ENCODE measurements around the gene TRMT2A.
A peak's percentile ranks its signal among the peaks of the same experiment; 100 is the strongest.

TRMT2A gene

DNA sequence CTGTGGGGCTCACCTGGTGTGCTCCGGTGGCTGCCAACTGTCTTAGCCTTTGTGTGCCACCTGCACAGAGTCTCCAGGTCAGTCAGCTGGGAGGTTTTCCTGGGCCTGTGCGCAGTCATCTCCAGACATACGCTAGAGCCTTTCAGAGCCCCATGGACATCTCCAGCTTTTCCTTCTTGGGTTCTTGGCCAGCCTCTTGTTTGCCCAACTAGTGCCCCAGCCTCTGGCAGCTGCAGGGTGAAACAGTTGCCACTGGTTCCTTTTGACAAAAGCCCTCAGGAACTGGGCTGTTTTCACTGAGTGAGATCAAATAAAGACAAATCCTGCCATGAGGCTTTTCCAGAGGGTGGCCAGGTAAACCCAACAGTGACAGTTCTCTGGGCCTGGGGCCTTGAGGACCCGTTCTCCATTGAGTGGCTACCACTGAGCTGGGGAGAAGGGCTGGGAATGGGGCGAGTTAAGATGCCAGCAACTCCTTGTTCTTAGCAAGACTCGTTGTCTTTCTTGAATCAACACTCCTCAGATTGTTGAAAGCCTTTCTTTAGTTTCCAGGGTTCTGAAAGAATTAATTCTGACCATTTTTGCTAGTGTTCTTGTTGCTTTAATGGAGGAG is 17.8 kb downstream of the TRMT2A start:
- DNase-seq: no peak

DNA sequence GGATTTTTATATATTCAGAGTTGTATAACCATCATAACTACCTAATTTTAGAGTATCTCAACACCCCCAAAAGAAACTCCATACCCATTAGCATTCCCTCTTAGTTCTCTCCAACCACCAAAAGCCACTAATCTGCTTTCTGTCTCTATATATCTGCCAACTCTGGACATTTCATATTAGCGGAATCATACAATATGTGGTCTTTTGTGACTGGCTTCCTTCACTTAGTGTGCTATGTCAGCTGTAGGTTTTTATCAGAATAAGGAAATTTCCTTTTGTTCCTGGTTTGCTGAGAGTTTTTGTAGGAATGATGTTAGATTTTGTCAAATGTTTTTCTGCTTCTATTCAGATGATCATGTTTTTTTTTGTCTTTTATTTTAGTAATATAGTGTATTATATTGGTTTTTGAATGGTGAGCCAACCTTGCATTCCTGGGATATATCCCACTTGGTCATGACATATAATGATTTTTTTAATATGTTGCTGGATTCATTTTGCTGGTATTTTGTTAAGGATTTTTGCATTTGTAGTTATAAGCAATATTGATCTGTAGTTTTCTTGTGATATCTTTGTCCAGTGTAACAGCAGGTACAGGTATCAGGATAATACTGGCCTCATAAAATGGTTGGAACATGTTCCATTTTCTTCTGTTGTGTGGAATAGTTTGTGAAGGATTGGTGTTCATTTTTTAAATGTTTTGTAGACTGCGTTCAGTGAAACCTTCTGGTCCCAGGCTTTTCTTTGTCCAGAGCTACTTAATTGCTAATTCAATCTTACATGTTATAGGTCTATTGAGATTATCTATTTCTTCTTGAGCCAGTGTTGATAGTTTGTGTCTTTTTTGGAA is 20.2 kb downstream of the TRMT2A start:
- no peak for DNase-seq

DNA sequence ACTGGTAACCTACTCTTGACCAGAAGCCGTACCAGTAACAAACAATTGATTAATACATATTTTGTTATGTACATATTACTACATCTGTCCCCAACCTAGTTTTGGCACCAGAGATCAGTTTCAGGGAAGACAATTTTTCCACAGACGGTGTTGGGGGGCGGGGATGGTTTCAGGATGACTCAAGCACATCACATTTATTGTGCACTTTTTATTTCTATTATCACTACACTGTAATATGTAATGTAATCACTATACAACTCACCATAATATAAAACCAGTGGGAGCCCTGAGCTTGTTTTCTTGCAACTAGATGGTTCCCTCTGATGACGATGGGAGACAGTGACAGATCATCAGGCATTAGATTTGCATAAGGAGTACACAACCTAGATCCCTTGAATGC is 21.5 kb downstream of the TRMT2A start:
- DNase-seq: peak in 1 of 2 experiments; percentile 49

DNA sequence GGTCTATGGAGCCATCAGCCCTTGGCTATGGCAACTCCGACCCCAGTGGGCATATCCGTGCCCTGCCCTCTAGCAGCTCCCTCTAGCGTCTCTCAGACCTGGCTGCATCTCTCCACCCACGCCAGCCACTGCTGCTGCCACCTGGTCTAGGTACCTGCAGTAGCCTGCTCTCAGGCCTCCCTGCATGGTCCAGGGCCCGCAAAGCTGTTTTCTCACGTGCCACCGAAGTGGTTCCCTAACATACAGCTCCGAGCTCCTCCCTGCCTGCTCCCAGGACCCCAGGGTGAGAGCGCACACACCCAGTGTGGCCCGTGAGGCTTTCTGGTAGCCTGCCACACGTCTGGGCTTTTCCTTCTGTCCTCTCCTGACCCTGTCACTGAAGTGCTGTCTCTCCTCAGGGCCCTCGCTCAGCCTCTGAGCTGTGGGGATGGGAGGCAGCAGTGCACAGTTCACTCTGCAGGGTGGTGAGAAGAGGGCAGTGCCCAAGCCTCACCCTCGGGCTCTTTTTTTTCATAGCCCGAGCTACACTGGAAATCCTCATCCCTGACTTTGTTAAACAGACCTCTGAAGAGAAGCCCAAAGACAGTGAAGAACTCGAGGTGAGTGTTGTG is 22.7 kb downstream of the TRMT2A start:
- no peak for DNase-seq

DNA sequence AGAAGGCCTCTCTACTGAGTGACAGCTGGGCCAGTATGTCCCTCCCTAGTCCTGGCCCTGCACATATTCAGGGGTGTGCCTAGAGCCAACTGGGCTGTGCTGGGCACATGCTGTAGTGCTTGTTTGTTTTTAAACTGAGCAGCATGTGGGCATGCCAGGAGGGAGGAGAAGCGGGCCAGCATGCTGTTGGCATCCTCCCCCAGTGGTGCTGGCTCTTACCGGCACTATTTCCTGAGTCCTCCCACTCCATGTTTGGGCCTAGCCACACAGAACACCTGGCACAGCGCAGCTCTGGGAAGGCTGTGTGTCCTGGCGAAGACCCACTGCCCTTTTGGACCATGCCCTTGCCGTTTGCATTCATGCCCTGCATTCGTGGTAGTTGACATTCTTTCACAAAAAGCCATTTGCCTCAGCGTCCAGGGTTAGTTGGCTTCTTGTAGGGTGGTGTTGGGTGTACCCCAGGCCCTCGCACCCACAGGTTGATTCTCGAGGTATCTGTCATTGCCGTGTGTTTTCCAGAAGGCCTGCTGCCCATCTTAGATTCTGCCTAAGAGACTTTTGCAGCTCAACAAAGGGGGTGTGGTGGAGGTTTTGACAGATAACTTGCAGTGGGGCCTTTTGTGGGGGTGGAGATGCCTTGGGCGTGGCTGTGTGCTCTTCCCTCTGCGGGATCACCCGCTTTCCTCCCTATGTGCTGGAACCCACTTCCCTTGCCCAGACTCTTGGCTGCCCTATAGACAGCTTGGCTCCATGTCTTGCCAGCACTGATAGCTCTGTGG is 23.4 kb downstream of the TRMT2A start:
- no peak for DNase-seq

DNA sequence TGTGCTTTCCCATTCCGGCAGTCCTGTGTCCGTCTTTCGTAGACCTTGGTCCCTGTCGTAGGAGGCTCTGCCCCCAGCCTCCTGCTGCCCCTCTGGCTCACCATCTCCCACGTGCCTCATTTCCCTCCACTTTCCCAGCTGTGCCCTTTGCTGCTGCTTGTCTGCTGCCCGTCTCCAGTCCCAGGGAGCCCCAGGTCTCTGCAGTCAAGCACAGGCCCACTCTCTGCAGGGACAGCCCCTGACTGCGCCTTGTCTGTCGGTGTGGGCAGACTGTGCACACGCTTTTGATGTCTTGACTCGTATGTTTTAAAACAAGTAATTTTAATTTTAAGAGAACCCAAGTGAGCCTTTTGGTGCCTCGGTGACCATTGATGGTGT is 24.6 kb downstream of the TRMT2A start:
- no peak for DNase-seq

DNA sequence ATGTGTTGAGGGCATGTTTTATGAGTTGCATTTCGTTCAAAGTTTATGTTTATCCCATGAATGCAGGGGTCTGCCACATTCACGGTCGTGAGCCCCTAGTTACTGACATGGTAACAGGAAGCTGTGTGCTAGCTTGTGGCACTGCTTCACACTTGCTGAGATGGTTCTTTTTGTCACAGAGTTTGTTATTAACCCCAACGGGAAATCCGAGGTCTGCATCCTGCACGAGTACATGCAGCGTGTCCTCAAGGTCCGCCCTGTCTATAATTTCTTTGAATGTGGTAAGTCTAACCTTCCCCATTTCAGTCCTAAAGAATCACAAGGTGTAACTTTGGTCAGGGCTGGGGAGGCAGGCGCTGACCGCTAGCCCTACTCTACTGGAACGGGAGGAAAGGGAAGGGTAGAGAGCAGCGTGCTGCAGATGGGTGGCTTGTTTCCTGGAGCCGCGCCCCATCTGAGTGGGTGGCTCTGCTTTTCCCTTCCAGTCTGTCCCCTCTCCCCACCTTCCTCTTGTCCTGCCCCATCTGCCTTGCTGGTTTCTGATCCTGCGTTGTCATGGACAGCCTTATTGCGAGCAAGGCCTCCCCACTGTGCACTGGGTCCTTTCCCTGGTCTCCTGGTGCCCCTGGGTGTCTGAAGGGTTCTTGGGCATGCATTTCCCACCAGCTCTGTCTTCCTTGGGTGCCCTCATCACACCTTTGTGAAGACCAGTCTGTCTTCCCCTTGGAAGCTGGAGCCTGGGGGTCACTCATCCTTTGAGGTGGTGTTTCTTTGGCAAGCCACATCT is 25.1 kb downstream of the TRMT2A start:
- DNase-seq: no peak

DNA sequence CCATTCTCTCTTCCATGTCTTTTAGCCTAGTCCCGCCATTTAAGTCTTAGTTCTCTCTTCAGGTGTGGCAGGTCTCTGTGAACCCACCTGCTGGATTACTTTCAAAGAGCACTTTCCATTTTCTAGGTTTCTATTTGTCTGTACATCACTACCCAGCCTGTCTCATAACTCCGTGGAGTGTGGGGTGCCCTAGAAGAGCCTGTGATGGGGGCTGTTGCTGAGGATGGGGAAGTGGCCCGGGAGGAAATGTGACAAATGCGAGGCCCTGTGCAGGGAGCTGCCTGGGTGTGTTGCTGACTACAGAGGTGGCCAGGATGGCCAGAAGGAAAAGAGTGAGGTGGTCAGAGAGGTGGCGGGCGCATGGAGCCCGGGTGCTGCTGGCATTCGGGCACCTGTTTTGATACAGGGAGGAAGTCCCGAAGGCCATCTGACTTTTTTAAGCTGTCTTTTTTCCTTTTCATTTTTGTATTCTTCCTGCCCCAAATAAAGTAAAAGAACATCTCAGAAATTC is 26.2 kb downstream of the TRMT2A start:
- DNase-seq: no peak

DNA sequence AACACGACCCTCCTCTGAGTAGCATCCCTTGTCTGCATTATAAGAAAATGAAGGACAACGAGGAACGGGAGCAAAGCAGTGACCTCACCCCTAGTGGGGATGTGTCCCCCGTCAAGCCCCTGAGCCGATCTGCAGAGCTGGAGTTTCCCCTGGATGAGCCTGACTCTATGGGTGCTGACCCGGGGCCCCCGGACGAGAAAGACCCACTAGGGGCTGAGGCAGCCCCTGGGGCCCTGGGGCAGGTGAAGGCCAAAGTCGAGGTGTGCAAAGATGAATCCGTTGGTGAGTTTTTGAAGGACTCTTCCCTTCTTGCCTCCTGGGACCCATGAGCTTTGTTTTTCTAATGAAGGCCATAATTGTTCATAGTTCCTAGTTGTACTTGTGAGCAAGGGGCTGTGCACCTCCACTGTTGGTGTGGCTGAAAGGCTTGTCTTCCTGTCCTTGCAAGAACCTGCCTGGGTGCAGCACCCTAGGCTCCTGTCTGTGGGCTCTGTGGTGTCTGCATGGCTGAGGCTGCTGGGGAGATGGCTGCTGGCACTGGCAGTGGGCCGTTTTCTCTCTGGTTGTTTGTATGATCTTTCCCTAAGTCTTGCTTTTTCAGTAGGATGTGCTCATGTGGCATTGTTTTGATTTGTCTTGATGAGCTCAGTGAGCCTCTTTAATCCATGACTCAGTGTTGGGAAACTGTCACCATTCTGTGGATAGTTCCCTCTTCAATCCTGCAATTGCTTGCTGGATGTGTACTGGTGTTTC is 26.9 kb downstream of the TRMT2A start:
- DNase-seq: no peak

DNA sequence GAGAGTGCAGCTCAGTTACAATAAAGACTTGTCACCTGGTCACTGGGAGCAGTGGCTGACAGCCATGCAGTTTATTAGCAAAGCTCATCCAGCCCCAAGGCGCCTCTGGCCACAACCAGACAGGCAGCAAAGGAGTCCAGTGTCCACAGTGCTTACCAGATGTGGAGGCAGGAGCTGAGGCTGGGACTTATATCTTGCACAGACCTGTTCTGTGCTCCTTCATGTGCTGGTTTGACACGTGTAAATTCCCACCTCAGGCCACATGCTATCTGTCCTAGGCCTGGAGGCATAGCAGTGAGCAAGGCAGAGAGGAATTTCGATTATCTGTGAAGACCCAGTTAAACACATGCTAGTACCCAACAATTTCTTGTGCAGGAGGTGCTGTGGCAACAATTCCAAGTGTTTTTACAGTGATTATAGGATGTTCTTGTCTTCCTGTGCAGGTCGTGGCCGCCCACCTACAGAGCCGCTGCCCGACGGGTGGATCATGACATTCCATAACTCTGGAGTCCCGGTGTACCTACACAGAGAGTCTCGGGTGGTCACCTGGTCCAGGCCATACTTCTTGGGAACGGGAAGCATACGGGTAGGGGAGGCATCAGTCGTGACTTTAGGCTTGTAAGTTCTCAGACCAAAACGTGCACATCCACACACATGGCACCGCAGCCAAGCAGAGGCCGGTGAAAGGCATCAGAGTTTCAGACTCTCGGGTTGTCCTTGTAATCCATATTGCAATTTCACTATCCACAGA is 27.6 kb downstream of the TRMT2A start:
- no peak for DNase-seq

DNA sequence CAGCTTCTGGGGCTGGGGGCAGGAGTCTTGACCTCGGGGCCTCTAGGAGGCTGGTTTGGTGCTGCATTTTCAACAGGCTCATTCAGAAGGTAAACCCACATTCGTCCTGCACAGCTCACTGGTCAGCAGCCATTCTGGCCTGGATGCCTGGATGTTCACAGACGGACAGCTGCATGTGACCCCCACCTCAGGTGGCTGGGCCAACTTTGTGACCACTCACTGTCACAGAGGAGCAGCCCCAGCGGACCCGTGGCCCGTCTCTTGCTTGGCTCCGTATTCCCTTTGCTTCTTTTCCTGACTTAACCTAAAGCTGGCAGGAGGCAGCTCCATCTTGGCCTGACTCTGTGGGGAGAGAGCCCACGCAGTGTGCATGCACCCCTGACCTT is 28.8 kb downstream of the TRMT2A start:
- DNase-seq: no peak

DNA sequence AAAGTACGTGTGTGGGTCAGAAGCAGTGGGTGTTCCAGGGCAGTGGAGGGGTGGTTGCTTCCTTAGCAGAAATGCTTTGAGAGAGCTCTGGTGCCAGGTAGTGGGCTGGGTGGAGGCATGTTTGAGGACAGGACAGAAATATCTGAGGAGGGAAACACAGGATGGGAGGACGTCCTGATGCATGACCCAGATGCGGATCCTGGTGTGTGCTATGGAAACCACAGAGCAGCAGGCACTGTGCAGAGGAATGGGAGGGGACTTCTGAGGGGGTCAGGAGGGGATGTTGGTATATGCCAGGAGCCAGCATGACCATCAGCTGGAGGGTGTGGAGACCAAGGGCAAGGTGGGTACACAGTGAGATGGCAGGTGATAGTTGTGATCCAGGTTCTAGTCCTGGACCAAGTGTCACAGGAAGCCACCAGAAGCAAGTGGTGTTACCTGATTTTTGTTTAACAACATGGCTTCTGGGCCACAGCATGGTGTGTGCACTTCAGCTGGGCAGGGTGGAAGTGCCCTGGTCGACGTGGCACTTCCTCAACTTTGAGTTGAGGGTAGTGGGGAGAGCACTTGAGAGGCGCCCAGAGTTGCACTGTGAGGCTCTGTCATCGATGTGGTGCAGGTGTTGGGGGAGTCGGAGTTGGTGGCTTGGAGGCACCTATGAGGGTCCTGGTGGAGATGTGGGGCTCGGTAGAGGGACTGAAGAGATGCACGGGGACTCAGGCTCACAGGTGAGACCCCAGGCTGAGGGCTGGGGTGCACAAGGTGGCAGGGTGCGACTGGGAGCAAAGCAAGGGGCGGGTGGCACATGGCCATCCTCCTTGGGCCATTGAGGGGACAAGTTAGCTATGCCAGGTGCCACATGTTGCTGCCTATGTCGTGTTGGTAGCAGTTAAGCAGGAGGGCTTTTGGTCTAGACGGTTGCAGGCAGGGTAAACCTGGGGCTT is 29.4 kb downstream of the TRMT2A start:
- no peak for DNase-seq

DNA sequence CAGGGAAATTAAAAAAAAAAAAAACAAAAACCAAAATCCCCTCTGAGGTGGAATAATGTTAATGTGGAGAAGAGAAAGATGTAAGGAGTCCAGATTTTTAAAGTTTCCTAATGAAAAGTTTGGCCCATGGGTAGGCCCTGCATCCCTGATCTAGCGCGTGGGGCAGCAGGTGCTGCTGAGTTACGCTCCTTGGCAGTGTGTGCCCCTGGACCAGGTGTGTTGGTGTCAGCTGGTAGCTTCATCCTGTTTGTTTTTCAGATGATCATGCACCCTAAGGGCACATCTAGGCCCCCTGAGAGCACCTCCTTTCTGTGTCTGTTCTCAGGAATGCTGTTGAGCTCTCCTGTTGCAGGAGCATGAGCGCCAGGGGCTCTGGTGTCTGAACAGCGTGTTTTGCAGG is 30.3 kb downstream of the TRMT2A start:
- DNase-seq: no peak

DNA sequence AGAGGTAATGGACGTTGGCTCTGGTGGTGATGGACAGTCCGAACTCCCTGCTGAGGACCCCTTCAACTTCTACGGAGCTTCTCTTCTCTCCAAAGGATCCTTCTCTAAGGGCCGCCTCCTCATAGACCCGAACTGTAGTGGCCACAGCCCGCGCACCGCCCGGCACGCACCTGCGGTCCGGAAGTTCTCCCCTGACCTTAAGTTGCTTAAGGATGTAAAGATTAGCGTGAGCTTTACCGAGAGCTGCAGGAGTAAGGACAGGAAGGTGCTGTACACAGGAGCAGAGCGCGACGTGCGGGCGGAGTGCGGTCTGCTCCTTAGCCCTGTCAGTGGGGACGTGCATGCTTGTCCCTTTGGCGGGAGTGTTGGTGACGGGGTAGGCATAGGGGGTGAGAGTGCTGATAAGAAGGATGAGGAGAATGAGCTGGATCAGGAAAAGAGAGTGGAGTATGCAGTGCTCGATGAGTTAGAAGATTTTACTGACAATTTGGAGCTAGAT is 30.9 kb downstream of the TRMT2A start:
- no peak for DNase-seq

DNA sequence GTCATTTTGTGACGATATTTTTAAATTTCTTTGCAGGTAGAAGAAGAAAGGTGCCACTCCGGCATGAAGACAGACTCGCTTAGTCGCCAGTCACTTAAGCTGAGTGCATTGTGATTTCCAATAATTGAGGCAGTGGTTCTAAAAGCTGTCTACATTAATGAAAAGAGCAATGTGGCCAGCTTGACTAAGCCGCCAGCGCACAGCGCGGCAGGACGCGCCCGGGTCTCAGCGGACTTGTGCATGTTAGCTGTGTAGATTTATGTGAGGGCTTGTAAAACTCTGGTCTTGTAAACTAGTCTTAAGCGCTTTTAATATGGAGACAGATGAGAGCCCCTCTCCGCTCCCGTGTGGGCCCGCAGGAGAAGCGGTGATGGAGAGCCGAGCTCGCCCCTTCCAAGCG is 31.4 kb downstream of the TRMT2A start:
- no peak for DNase-seq

DNA sequence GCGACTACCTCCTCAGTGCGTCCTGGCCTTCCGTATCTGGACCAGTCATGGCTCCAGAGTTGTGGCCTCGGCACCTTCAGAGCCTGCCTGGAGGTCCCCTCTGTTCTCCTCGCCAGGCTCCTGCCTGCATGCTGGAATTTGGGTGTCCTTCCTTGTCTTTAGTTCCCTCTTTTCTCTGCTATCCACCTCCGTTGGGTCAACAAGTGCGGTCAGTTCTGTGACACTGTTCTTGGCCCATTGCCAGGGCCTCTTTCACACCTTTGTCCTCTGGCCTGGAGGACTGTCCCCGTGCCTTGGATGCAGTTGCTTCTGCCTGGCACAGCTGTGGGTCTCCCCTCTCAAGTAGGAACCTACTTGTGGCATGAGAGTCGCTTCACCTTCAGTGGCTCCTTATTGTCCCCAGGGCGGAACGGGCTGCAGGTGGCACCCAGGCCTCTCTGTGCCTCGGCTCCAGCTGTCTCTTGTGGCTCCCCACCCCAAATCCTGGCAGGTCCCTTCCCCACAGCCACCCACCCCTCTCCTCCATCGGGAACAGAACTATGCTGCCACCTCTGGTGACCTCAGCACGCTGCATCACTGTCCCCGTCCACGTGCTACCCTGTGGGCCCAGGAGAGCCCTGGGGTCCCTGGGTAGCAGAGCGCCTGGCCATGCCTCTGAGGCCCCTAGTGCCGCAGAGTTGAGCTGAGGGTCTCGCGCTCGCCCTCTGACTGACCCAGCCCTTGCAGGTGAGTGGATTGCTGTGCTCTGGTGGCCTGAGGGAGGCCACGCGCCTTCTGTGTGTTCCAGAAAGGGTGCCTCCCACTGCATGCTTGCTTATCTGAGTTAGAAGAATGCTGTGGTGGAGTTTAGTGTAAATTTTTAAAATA is 32.2 kb downstream of the TRMT2A start:
- DNase-seq: peak; percentile 45 to 58

DNA sequence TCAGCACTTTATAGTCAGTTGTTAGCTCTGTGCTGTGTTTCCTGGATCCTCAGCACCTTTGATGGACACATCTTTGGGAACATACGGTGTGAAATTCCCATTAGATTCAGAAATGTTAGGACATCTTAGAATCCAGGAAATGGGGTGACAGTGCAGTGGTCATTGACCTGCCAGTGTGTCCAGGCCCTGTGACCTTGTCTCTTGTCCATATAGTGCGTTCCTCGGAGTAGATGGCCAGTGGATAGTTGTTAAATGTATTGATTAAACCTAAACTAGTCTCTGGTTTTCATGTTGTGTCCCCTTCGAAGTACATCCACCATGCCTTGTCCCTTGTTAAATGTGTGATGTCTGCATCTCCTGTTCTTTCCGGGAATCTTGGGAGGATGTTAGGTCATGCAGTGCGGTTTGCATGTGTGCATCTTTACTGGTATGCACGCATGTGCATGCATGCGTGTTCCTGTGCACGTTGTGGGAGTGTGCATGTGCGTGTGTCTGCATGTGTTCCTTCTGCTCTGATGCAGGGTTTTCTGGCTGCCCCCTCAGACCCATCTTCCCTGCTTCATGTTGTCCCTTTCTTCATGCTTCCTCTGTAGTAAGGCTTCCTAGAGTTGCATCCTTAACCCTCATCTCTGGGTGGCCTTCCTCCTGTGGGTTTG is 33.0 kb downstream of the TRMT2A start:
- DNase-seq: no peak
